ENCODE results near the gene SSC4D. TPM values are rescaled to one million over a fixed set of nuclear protein-coding genes. Genes with fewer than 3 reads are reported as not detected.
"Not testable (repeated sequence)": the region's sequence is repeated elsewhere in the genome, so short reads cannot be mapped to it uniquely, and the experiment has no call there.

Gene SSC4D
- polyA plus RNA-seq, 3 donors = 0.48 to 0.56 (median 0.56) TPM

DNA sequence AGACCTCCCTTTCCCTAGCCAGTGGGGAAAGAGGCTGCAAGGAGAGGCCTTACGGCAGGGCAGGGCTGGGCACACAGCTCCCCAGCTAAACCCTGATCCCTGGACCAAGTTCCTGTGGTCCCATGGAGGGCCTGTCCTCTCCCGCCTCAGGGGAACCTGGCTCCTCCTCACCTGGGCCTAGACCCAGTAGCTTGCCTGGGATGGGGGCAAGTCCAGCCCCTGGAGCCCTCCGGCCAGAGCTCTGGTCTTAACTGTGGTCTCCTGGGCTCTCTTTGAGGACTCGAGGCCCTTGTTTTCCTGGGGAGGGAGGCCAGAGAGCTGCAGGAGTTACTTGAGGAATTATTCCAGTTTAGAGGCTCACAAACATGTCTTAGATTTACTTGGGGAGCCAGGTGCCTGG lies 16.7 kb upstream of the SSC4D start:
- H3K4me3 Mint-ChIP-seq = no peak overlapping the region
- Histone ChIP-seq H3K9me3 (replicated peaks in 1 of 2; ENCODE audit: control insufficient read depth in 1 of 2, insufficient read depth in 1 of 2, low read length in 2 of 2) (no peaks in the 10 kb centered on the region), H3K36me3 (replicated peaks in 1 of 2; ENCODE audit: control insufficient read depth in 1 of 2, insufficient read depth in 2 of 2, low read length in 2 of 2) (no peaks in the 10 kb centered on the region), H3K4me1 (ENCODE audit: control insufficient read depth in 1 of 2, insufficient read depth in 2 of 2, low read length in 2 of 2) (peaks cover 10 to 11% of the 10 kb centered on the region in 2 donors), H3K4me2 (replicated peaks; ENCODE audit: extremely low read depth, low read length, poor library complexity, severe bottlenecking) (no peak overlapping the region), H4K20me1 (ENCODE audit: insufficient read depth, low read length) (no peaks in the 10 kb centered on the region), H2AFZ (ENCODE audit: insufficient read depth, low read depth, low read length, poor library complexity, severe bottlenecking) (no peak overlapping the region), H3K4me3 (replicated peaks in 1 of 3; ENCODE audit: low read depth in 2 of 3, low read length in 3 of 3) (no peak overlapping the region), H3K79me2 (ENCODE audit: insufficient read depth, low read length) (no peaks in the 10 kb centered on the region), H3K27ac (ENCODE audit: low read depth in 1 of 2, low read length in 2 of 2) (no peak overlapping the region), H3K27me3 (ENCODE audit: control insufficient read depth in 2 of 2, insufficient read depth in 2 of 2, low read length in 2 of 2) (no peaks in the 10 kb centered on the region), H3K9ac (ENCODE audit: insufficient read depth, low read length, poor library complexity, severe bottlenecking) (no peak overlapping the region)
- TF ChIP-seq, protein P1, sequence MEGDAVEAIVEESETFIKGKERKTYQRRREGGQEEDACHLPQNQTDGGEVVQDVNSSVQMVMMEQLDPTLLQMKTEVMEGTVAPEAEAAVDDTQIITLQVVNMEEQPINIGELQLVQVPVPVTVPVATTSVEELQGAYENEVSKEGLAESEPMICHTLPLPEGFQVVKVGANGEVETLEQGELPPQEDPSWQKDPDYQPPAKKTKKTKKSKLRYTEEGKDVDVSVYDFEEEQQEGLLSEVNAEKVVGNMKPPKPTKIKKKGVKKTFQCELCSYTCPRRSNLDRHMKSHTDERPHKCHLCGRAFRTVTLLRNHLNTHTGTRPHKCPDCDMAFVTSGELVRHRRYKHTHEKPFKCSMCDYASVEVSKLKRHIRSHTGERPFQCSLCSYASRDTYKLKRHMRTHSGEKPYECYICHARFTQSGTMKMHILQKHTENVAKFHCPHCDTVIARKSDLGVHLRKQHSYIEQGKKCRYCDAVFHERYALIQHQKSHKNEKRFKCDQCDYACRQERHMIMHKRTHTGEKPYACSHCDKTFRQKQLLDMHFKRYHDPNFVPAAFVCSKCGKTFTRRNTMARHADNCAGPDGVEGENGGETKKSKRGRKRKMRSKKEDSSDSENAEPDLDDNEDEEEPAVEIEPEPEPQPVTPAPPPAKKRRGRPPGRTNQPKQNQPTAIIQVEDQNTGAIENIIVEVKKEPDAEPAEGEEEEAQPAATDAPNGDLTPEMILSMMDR (IDR thresholded peaks at IDR 0.05) = no peak
- H3K9me3 Mint-ChIP-seq = no peaks in the 10 kb centered on the region
- intact Hi-C loops (cut with micrococcal nuclease) = no loop called here
- 100% methylated on average over 2 of the region's 4 CpGs for WGBS (ENCODE audit: insufficient coverage)
- peaks cover 21% of the 10 kb centered on the region for H3K4me1 Mint-ChIP-seq
- peaks cover 3 to 6% of the 10 kb centered on the region in 2 donors for H3K36me3 Mint-ChIP-seq
- peak overlapping the region in 1 of 7 donors; percentile 5 for H3K27ac Mint-ChIP-seq
- DNase-seq = no peak
- peaks cover 3 to 10% (median 4%) of the 10 kb centered on the region in 3 donors for H3K27me3 Mint-ChIP-seq (ENCODE audit: low read depth in 3 of 3)

DNA sequence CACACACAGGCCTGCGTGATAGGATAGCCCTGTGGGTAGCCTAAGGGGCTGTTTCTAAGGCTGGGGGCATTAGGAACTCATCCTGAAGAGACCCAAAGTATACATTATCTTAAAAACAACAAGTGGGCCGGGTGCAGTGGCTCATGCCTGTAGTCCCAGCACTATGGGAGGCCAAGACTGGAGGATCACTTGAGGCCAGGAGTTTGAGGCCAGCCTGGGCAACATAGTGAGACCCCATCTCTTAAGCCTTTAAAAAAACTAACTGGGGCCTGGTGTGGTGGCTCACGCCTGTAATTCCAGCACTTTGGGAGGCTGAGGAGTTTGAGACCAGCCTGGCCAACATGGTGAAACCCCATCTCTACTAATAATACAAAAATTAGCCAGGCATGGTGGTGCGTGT lies 16.1 kb upstream of the SSC4D start:
- H3K27ac ChIP-seq (ENCODE audit: low read depth in 1 of 2, low read length in 2 of 2); H3K9me3 ChIP-seq (replicated peaks in 1 of 2; ENCODE audit: control insufficient read depth in 1 of 2, insufficient read depth in 1 of 2, low read length in 2 of 2); H3K79me2 ChIP-seq (ENCODE audit: insufficient read depth, low read length); H3K4me3 ChIP-seq (replicated peaks in 1 of 3; ENCODE audit: low read depth in 2 of 3, low read length in 3 of 3); H3K9me3 Mint-ChIP-seq; H3K36me3 ChIP-seq (replicated peaks in 1 of 2; ENCODE audit: control insufficient read depth in 1 of 2, insufficient read depth in 2 of 2, low read length in 2 of 2); H3K27ac Mint-ChIP-seq; H2AFZ ChIP-seq (ENCODE audit: insufficient read depth, low read depth, low read length, poor library complexity, severe bottlenecking); H3K9ac ChIP-seq (ENCODE audit: insufficient read depth, low read length, poor library complexity, severe bottlenecking); H4K20me1 ChIP-seq (ENCODE audit: insufficient read depth, low read length); H3K4me2 ChIP-seq (replicated peaks; ENCODE audit: extremely low read depth, low read length, poor library complexity, severe bottlenecking); H3K4me3 Mint-ChIP-seq; DNase-seq; H3K36me3 Mint-ChIP-seq; H3K27me3 ChIP-seq (ENCODE audit: control insufficient read depth in 2 of 2, insufficient read depth in 2 of 2, low read length in 2 of 2); intact Hi-C loops (cut with micrococcal nuclease): not testable (repeated sequence)
- peaks cover 27% of the 10 kb centered on the region for H3K4me1 Mint-ChIP-seq
- H3K27me3 Mint-ChIP-seq (ENCODE audit: low read depth in 3 of 3) = peaks cover 3 to 10% (median 4%) of the 10 kb centered on the region in 3 donors
- WGBS (ENCODE audit: insufficient coverage) = 100% methylated on average over 1 of the region's 4 CpGs
- peaks cover 14% of the 10 kb centered on the region in 2 donors for H3K4me1 ChIP-seq (ENCODE audit: control insufficient read depth in 1 of 2, insufficient read depth in 2 of 2, low read length in 2 of 2)

Measured in CD14-positive monocyte (primary cell).